GM19238 (cell line): Measurements from ENCODE around the gene MAN2C1.
"Not testable (repeated sequence)": the region's sequence is repeated elsewhere in the genome, so short reads cannot be mapped to it uniquely, and the experiment has no call there.

Experiments
- DNase-seq: peaks from one replicate; pipeline ENCODE4 v3.0.0; 2011; ENCODE audit warnings: low spot score; ENCODE audit not compliant: insufficient read length

Gene MAN2C1

DNA sequence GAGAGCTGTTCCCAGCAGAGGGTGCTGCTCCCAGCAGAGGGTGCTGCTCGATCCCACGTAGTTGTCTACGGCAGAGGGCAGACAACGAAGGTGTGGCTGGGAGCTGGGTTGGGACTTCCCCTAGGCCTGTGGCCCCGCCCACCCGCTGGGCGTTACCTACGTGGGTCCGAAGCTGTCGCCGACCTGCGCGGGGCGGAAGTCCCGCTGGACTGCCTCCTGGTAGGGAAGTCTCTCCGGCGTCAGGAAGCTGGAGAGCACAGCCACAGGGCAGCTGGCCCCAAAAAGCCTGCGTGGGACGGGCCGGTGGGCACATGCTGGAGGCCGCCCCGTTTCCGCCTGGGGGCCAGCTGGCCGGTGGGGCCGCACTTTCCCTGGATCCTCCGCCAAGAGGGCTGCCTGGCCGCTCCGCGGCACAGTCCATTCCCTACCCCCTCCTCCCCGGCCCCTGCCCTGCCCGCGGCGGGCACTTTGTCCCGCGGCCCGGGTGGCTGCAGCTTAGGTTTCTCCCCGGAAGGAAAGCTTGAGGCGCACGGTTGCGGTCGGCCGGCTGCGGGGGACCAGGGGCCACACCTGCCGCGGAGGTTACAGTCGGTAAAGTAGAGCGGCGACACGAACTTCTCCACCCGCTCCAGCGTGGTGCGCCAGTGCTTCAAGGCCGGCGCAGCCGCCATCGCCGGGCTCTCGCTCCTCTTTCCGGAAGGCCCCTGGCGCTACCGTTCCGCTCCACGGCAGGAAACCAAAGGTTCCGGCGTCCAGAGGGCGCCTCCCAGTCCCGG lies at the start of gene MAN2C1:
MAN2C1 (minus strand) TSS at position 695 of the 776 bp plus-strand sequence; CDS start at position 671, 24 bp downstream.
- DNase-seq: peak; percentile 92

DNA sequence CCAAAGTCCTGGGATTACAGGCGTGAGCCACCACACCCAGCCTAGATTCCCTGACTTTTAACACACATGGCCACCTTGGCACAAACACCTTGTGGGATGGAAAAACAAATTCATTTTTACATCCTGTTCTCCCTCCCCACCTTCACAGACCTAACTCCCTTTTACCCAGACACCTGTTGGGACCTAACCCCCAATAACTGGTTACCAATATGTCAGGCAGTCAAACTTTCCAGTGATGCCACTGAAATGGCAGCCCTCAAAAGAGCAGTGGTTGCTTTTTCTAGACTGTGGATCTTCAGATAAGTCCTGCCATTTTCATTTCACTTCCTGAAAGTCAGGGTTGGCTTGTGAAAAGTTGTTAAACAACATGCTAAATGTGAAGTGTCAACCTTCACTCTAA lies 48.2 kb upstream of the MAN2C1 start:
- no peak for DNase-seq

DNA sequence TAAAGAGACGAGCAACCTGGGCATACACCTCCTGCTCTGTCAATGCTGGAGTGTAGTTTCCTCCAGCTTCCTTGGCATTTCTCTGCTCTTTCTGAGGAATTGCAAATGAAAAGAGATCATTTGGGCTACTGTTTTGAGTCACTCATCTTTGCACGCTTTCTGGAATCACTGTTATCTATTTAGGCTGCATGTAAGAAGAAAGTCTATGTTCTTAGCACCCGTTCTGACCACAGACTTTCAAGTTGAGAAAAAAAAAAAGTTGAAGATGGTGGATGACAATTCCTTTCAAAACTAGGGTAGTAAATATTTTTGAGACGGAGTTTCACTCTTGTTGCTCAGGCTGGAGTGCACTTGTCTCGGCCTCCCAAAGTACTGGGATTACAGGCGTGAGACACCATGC lies 41.8 kb upstream of the MAN2C1 start:
- no peak for DNase-seq

DNA sequence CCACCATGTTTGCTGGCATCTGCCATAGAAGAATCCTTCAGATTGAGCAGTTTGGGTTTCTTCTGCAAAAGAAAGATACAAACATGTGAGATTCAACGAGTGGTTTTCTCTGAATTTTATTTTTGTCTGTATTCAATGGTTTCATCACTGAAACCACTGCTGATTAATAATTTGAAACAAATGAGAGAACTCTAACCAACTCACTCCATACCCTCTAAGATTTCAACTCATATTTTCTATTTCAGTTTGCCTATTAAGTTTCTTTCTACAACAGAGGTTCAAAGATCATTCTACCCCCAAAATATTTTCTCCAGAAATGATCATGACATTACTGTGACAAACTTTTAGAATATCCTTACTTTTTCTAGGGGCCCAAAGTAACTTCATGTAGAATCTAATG lies 38.7 kb upstream of the MAN2C1 start:
- no peak for DNase-seq

DNA sequence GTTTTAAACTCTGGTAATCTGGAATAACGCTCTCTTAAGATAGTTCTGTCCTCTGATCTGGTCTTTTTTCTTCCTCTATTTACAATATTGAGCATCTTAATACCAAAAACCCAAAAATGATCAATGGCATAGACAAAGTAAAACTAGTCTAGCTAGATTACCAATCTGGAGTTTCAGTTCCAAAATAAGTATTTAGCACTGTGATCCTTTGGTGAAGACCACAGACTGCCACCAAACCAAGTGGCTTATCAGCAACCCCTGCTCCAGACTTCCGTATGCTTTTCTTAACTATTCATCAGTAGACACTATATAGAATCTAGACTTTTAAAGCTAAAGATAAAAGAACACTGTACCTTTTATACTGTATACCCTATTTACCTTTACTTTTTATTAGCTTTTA lies 35.5 kb upstream of the MAN2C1 start:
- DNase-seq: no peak

DNA sequence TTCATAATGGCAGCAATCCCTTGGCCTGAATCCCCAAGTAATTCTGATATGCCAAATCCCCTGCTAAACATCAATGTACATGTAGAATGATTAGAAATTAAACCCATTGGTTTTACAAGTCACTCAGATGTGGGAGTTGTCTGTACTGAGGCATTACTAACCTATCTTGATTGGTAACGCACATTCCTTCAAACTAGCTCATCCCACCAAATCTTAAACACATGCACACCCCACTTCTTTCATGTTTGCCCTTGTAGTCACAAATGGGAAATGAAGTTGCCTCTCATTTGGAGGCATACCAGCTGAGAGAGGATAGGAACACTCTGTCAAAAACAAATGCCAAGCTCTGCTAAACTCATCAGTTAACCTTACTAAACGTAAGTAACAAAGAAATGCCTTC lies 29.1 kb upstream of the MAN2C1 start:
- DNase-seq: no peak

DNA sequence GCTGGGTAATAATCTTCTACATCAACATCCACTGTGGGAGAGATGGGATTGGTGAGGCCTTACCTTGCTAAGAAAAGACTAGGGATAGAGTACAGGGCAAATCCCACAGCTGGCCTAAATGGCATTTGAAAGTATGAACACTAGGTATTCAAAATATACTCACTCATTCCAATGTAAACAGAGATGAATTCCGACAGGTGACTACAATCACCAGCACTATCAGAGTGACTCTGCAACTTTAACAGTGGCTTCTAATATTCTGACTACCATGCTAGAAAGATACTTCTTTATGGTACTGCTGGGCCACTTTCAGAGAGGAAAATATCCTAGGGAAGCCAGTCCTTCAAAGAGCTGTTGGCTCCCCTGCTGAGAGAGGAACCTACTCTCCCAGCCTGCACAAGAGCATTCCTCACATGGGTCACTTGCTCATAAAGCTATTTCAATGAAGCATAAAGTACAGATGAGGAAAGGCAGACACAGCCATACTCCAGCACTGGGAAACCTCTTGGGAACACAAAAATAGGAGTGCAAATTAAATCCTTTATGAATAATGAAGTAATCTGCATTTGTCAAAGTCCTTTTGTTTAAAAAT lies 21.5 kb upstream of the MAN2C1 start:
- no peak for DNase-seq

DNA sequence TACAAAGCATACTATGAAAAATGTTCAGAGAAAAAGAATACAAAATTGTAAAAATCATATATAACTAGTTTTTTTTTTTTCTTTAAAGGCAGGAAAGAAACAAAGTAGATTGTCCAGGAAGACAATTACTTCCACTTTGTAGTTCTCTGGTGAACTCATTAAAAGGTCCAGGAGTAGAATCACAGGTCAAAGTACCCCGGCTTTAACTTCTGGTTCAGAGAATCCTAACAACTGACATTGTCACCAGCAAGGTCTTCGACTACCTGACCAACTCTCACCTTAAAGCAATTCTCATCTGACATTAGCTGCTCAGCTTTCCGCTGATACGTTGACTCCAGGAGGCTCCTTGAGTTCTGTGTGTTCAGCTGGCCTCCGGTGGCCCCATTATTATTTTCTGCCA lies 15.6 kb upstream of the MAN2C1 start:
- DNase-seq: not testable (repeated sequence)

DNA sequence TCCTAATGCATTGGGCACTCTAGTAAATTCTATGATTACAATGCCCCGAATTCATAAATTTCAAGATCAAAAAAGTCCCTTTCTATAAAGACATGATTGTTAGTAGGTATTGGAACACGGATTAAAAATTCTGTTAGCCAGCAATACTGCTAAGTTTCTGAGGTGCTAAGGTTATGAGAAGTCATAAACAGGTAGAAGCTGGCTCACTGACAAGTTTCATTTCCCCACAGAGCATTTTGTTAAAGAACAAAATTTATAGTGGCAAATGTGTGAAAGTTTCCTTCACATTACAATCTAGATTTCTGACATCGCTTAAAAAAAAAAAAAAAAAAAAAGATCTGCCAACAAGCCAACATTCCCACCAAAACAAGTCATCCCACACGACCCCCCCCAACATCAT lies 12.4 kb upstream of the MAN2C1 start:
- no peak for DNase-seq

DNA sequence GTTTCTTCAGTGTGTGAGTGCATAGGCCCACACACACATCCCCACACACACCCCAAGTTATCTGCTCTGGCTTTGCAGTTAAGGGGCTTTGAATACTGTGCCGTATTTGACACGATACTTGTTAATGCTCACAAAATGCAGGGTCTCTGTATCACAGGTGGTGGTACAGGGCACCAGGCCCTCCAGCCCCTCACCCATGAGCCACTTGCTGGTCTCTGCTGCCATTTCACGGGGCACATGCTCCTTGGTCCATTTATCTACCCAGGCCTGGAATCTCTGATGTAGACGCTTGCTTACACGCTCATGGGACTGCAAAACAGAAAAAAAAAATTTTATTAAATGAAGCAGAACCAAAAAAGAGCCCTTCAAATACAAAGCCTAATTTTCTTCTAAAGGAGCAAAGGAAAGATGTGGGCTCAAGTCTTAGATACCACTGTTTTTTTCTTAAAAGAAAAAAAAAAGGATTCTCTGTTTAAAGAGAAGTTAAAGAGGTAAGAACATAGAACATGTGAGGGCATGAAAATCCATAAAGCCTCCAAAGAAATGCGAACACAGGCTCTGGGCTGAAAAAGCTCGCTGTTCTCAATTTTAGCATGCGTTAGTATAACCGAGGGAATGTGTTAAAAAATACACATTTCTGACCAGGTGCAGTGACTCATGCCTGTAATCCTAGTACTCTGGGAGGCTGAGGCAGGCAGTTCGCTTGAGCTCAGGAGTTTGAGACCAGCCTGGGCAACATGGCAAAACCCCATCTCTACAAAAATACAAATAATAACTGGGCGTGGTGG lies 3.7 kb upstream of the MAN2C1 start:
- no peak for DNase-seq

DNA sequence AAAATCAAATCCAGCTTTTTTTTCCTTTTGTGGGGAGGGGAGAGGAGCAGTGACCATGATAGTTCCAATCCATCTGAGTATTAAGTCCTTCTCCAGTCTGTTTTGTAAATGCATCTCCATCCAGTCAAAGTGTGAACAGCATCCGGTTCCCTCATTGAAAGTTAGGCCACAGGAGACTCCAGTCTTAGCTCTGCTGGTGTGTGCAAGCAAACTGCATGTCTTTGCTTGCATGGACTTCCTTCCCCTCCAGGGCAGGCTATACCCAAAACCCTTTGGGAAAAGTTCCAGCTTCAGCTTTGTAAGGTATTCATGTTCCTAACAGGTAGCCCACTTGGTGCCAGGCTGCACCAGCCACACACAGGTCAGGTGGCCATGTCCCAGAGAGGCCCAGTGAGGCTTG lies 3.1 kb upstream of the MAN2C1 start:
- DNase-seq: no peak

DNA sequence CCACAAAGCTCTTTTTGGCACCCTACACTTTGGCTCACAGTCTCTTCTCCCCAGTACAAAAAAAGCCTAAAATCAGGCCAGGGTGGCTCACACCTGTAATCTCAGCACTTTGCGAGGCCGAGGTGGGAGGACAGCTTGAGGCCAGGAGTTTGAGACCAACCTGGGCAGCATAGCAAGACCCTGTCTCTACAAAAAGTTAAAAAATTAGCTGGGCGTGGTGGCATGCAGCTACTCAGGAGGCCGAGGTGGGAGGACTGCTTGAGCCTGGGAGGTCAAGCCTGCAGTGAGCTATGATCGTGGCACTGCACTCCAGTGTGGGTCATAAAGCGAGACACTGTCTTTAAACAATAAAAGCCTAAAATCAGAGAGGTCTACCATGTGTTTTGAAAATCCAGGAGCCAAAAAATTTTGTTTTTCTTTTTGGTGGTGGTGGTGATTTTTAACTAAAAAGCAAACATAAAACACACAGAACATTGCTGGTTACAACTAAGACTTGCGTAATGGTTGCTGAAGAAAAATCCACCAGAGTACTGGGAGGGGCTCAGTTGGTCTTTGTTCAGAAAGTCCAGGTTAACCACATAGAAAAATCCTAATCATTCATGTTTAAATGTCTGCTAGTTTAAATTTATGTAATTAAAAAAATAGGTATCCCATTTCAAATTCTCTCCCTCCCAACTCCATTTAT lies 1.6 kb upstream of the MAN2C1 start:
- no peak for DNase-seq

DNA sequence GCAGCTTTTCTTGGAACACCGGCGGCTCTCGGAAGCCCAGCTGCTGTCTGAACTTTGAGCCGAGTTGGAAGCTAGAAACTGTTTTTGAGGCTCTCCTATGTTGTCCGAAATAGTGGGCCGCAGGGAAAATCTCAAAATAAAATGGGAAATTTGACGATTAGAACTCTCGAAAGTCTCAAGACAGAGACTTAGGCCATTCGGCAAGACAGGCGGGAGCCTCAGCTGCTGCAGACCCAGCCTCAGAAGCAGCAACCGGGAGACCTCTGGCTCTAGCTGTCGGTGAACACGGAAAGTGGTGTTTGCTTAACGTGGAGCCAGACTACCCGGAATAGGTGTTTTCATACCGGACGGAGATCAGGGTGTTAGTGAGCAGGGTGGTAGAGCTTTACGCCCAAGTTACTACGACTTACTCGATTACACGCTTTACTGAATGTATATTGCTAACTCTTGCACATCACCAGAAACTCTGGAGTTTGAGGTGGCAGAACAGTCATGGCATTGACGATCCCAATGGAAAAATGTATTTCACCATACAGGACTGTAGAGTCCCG lies 357 bp upstream of the MAN2C1 start:
- no peak for DNase-seq

DNA sequence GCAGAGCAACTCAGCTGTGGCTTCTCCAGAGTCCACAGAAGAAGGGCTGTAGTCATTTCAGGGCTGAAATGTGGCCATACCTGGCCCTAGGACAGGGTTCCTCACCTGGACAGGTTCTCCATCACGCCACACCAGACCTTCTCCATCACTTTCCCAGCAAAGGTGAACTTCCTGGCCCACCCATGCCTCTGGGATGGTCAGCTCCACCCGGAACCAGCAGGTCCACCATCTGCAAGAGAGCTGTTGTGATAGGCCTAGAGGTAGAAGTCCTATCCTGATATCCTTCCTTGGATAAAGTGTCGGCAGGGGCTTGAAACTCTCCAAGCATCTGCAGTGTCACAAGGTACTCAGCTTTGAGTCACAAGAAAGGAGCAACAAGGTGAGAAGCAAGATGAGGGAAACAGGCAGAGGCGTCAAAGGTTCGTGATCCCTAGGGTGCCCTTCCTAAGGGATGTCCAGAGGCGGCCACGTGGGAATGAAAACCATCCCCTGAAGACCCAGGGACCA lies 948 bp downstream of the MAN2C1 start:
- DNase-seq: no peak

DNA sequence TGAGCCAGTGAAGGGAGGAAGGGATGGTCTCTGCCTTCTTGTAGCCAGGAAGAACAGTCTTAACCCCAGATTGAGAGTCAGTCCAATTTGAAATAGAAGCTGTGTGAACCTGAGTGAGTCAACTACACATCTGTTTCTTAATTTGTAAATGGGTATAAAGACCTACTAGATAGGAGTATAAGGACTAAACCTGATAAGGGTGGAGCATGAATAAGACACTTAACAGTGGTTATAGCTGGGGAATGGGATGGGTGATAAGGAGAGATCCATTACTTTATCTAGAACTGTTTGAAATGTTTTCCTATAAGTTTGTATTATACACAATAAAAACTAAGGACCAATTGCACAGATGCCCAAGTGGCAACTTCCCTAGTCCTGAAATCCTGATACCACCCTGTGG lies 1.4 kb downstream of the MAN2C1 start:
- DNase-seq: no peak

DNA sequence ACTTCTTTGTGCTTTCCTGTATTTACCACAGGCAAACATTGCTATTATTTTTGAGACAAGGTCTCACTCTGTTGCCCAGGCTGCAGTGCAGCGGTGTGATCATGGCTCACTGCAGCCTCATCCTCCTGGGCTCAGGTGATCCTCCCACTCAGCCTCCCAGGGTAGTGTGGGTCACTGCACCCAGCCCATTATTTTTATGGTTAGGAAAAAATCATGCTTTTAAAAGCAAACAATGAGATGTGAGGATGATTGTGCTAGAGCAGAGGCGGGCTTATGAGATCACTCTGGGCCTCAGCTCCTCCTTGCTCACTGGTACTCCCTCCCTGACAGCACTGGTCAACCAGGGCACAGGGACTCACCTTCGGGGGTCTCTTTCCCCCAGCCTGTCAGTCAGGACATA lies 2.2 kb downstream of the MAN2C1 start:
- no peak for DNase-seq

DNA sequence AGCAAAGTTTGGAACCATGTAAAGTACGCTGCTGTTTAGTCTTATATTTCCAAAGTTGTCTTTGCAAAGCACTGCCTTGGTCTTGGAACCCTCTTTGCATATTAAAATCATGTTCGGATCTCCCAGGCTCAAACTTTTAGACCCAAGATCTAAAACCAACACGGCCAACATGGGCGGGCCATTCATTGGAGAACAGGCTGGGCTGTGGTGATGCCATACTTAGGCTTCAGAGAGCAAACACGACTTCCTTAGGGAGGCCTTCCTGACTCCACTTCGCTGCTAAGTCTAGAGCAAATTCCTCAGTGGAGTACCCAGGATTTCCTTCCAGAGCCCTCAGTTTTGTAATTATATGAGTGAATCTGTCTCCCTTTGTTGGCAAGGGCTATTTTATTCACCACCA lies 3.5 kb downstream of the MAN2C1 start:
- DNase-seq: no peak

DNA sequence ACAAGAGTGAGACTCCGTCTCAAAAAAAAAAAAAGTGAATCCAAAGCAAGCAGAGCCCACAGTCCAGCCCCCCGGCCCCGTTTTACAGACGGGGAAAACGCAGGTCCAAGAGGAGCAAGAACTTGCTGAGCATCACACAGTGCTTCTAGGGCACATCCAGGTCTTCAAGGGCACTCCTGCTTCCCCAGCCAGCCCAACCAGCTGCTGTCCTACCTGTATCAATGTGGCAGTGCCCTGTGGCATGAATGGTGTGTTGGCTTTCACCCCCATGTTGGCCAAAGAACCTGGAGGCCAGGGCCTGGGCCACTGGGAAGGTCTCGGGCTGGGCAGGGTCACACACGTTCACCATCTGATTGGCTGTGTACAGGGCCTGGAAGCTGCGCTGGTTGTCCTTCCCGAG lies 4.6 kb downstream of the MAN2C1 start:
- no peak for DNase-seq

DNA sequence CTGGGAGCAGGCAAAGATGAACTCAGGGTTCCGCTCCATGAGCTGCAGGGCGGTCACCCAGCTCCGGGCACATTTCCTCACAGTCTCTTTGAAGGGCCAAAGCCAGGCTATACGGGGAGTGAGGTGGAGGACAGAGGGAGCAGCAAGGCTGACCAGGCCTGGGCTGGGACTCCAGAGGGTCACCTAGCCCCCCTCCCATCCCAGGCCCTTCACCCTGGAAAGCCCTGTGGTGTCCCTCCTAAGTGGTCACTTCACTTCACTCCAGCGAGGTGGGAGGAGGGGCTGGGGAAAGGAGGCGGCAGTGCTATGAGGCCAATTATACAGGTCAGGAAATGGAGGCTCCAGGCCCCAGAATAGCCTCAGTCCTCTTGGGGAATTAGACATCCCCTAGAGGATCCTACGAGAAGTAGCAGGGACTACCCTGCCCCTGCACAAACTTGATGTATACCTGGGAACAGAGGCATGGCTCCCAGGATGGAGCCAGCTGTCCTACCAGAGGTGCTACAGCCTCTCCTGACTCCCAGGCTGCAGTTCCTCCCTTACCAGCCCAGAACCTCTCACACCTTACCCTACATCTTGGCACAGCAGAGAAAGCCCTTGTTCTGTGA lies 5.7 kb downstream of the MAN2C1 start:
- DNase-seq: no peak

DNA sequence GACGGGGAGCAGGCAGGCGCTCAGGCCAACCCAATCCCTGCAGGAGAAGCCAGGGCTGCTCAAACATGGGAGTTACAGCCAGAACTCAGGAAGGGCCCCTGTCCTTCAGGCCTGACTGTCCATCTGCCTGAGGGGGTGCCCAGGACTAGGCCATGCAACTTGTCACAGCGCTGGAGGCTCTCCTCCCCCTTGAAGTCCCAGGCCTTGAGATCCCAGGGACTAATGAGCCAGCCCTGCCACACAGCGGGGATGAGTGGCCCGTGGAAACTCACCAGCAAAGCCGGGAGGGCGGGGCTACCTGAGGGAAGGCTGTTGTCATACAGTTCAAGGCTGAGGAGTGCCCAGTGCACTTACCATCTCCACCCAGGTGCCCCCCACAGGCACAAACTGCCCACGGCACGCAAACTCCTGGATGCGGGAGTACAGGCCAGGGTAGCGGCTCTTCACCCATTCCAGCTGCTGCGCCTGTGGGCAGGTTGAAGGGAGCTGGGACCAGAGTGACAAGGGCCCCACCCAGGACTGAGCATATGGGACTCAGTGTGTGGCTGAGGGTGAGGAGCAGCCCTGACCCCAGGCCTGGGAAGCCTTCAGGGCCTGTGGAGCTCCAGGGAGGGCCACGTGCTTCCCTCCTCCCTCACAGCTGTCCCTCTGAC lies 6.3 kb downstream of the MAN2C1 start:
- DNase-seq: no peak
